Islet of Langerhans (tissue), 1 donor: Measurements from ENCODE around the gene RHEX.
"Not testable (repeated sequence)": the region's sequence is repeated elsewhere in the genome, so short reads cannot be mapped to it uniquely, and the experiment has no call there.

Experiments
- FAIRE-seq: peaks from one replicate; lab custom pipeline; 2011; peaks lifted over from hg19 to GRCh38; lab: Jason Lieb, UNC

RHEX gene

DNA sequence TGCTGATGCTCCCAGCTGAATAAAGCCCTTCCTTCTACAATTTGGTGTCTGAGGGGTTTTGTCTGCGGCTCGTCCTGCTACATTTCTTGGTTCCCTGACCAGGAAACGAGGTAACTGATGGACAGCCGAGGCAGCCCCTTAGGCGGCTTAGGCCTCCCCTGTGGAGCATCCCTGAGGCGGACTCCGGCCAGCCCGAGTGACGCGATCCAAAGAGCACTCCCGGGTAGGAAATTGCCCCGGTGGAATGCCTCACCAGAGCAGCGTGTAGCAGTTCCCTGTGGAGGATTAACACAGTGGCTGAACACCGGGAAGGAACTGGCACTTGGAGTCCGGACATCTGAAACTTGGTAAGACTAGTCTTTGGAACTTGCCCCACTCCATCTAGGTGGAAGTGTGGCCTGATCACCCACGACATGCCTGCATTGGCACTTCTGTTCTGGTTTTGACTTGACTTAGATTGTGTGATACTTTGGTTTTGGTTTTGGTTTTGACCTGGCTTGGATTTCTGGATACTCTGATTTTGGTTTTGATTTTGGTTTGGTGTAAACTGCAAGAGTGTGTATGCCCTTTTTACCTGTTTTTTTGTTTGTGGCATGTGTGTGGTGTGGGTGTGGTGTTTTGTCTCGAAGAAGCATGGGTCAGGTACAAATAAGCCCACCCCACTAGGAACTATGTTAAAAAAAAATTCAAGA is at the start of gene RHEX:
Gene RHEX (plus strand): TSS at position 255 of the 692 bp plus-strand sequence. CDS start 44,656 bp downstream, outside the sequence.
- not testable (repeated sequence) for FAIRE-seq

DNA sequence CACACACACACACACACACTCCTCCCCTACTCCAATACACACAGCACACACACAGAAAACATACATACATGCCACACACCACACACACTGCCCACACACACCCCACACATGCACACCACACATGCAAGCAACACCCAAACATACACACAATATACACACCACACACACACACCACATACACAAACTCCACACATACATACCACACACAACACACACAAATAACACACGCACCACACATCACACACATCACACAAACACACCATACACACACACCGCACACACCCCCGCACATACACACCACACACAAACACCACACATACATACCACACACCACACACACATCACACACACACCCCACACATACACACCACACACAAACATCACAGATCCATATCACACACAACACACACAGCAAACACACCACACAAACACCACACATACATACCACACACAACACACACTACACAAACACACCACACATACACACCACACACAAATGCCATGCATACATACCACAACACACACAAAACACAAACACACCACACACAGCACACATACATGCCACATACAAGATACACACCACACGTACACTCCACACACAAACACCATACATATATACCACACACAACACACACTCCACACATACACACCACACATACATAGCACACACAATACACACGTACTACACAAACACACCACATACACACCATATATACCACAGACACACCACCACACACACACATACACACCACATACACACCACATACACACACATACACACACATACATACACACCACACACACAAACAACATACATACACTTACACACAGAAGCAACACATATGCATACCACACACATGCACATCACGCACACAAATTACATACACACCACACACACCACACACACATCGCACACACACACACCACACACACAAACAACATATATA is 48.8 kb upstream of the RHEX start:
- no peak for FAIRE-seq

GRCh38 chr1:206004826-206005225 is 48.1 kb upstream of the RHEX start:
- no peak for FAIRE-seq

- FAIRE-seq, result no peak
These were observed 47.7 kb upstream of the RHEX start for GRCh38 chr1:206005234-206005633.

DNA sequence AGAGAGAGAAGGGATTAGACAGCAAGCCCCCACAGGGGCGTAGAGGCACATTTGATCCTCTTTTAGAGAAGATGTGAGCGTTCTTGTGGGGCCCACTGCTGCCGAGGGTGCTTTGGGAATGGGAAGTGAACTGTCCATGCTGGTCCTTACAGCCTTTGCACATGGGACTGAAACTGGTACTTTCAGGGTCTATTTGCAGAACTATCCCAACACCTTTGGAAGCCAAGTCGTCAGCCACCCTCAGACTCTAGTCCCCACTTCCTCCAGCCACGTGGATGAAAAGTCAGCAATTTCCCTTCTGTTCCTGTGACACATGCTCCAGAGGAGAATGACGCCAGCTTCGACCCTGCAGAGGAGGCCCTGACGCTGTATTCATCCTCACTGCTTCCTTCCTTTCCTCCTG is 47.2 kb upstream of the RHEX start:
- no peak for FAIRE-seq

GRCh38 chr1:206006946-206007345 is 46.0 kb upstream of the RHEX start:
- FAIRE-seq, result no peak

- FAIRE-seq, result no peak
These were observed 42.9 kb upstream of the RHEX start for GRCh38 chr1:206010060-206010459.

- no peak for FAIRE-seq
These were observed 41.9 kb upstream of the RHEX start for GRCh38 chr1:206011057-206011456.

DNA sequence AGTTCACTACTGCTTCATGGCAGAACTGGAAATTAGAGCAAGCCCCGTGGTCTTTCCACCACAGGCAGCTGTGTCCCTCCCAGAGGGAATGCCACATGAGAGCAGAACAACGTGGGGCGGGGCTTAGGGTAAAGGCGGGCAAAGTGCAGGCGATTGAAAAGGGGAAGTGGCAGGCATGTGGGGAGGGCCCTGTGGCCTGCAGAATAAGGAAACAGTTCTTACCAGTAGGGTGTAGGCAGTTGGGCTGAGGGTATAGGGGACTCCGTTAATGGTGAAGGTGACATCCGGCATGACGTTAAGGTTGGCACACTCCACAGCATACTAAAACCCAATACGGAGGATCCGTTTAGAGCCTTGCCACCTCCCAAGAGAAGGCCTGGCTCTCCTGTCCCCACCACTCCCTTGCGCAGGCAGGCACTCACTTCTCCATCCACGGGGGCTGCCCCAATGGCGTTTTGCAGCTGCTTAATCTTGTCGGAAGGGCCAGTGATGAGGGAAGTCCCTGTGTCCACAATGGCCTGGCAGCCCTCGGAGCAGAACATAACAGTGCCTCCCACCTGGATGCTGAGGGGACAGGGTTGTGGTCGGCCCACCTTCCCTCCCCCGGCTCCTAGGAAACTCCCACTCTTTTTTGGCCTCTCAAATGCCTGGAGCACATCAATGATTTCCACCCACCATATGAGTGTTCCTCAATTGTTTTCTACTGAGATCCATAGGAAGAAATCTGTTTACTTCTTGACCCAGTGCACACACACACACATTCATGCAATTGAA is 40.7 kb upstream of the RHEX start:
- FAIRE-seq, result no peak

DNA sequence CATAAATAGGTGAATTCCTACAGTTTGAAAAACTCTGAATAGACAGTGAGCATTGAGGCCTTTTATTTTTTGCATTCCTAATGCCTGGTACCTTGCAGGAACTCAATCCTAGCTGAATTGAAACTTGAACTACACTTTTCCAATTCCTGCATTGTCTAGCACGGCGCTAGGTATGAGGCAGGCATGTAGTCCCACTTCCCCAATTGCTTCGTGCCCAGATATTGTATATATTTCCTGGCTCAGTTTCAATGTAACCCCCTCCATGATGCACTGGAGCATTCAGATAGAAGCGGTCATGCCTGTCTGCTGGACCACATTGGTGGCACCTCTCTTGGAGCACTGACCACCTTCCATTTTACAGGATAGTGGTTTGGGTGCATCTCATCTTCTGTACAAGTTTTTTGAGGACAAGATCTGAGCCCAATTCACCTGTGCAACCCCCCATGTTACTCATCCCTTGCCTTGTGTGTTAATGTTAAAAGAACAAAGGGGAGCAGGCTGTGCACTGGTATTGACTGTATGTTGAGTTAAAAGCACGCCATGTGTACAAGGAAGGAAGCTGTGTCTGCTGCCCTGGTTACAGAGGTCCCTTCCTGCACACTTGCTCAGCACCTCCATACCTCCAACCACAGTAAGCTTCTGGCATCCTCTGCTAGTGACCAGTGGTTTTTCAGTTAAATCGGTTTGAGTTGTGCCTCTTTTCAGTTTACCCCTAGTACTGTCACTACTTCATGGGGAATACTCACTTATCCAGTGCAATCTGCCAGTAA is 39.8 kb upstream of the RHEX start:
- no peak for FAIRE-seq

DNA sequence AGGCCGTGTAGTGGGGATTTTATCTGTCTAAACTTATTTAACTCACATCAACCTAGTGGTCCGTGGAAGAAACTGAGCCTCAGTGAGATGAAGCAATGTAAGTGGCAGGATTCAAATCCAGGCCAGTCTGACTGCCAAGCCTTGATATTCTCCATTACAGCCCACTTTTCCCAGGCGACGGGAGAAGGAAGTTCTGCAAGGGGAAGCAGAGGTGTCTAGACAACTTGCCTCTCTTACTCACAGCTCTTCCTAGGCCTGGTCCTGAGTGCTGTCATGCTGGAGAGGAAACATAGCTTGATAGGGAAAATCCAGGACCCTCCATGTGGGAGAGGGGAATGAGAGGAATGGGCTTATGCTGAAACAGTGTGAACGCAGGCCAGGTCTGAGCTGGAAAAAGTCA is 38.4 kb upstream of the RHEX start:
- FAIRE-seq, result no peak

DNA sequence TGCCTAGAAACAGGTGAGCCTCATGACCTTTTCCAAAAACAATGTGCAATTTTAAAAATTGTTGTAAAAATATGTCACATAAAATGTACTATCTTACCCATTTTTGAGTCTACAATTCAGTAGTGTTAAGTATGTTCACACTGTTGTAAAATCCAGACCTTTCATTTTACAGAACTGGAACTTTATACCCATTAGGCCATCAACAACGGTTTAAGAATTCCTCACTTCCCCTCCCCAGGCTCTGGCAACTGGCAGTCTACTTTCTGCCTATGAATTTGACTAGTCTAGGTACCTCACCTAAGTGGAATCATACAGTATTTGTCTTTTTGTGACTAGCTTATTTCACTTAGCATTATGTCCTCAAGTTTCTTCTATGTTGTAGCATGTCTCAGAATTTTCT is 37.9 kb upstream of the RHEX start:
- no peak for FAIRE-seq

GRCh38 chr1:206020393-206021007 is 32.5 kb upstream of the RHEX start:
- FAIRE-seq, result no peak

GRCh38 chr1:206021008-206021625 is 31.9 kb upstream of the RHEX start:
- FAIRE-seq, result no peak

DNA sequence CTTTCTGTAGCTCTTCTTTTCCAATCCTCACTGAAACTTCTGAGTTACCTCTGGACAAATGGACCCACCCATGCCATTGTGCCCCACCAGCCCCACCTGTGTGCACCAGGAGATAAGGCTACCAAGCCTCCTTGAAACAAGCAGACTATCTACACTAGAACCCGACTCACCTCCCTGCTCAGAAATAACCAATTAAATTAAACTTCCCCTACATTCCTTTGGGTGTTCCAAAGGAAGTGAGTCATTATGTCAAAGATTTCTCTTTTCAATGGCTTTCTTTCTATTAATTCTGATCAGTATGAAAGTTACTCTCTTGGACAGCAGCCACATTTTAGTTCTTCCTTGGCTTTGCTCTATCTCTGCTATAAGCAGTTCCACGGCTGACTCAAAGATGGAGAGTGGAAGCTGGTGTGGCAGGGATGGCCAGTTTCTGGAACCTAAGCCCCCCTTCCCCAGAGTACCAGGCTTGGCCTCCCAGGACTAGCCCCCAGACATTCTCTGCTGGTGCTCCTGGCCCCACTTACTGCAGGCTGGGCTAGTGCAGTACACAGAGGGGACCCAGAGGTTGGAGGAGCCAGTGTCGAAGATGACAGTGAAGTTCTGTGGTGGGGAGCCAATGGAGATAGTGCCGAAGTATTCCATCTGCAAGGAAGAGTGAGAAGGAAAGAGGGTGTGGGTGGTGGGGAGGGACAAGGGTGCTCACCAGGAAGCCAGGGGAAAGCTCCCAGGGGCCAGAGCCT is 31.2 kb upstream of the RHEX start:
- FAIRE-seq, result no peak

DNA sequence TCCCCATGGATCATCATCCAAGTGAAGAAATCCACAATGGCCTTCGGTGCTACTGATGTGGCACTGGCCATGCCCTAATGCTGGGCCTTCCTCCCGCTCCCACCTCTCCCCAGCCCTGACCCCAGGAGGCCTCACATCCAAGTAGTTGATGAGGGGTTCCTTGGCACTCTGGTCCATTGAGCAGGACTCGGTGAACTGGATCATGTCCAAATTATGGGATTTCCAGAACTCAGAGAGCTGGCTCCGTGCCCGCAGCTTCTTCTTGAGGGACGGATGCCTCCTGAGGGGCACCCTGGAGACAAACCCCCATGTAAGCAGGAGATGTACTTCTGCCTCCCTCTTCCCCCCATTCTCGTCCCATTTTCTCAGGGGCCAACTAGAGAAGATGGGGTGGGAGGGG is 30.2 kb upstream of the RHEX start:
- FAIRE-seq, result no peak

GRCh38 chr1:206023695-206024094 is 29.3 kb upstream of the RHEX start, which contains the start of gene CTSE:
Gene CTSE, minus strand, starts transcription at chr1:206023895. Its CDS starts 104 bp downstream, at chr1:206023791.
- no peak for FAIRE-seq

DNA sequence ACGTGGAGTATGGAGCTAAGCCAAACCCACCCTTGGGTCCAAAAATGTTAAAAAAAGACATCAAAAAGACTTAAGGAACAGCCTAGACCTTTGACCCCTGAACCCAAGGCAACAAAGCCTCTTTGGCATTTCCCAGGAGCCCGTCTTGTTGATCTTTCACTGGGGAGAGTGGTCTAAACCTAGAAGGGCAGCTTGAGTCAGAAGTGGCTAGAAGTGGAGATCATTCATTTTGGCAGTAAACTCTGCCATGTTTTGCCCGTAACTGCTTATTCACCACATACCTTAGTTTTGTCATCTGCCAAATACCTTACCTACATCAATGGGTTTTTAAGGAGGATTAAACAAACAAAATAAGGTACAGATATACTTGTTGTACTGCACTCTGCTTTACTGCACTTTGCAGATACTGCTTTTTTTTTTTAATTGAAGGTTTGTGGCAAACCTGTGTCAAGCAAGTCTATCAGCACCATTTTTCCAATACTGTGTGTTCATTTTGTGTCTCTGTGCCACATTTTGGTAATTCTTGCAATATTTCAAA is 27.6 kb upstream of the RHEX start:
- FAIRE-seq, result no peak

GRCh38 chr1:206029484-206029883 is 23.5 kb upstream of the RHEX start:
- no peak for FAIRE-seq

- no peak for FAIRE-seq
These were observed 22.8 kb upstream of the RHEX start for GRCh38 chr1:206030191-206030590.
